ENCODE measurements around the gene PRRG3.

Gene PRRG3

GRCh38 chrX:151708821-151709220, 13.6 kb downstream of the PRRG3 start:
- DNase-seq (ENCODE audit: low read depth, low spot score): no peak

- DNase-seq (ENCODE audit: low read depth, low spot score): no peak
Observed at GRCh38 chrX:151710457-151710856, 15.2 kb downstream of the PRRG3 start.

GRCh38 chrX:151711154-151711553, 15.9 kb downstream of the PRRG3 start:
- DNase-seq (ENCODE audit: low read depth, low spot score): no peak

- DNase-seq (ENCODE audit: low read depth, low spot score): no peak
Observed at GRCh38 chrX:151711787-151712186, 16.5 kb downstream of the PRRG3 start.

GRCh38 chrX:151712253-151712652, 17.0 kb downstream of the PRRG3 start:
- no peak for DNase-seq (ENCODE audit: low read depth, low spot score)

DNA sequence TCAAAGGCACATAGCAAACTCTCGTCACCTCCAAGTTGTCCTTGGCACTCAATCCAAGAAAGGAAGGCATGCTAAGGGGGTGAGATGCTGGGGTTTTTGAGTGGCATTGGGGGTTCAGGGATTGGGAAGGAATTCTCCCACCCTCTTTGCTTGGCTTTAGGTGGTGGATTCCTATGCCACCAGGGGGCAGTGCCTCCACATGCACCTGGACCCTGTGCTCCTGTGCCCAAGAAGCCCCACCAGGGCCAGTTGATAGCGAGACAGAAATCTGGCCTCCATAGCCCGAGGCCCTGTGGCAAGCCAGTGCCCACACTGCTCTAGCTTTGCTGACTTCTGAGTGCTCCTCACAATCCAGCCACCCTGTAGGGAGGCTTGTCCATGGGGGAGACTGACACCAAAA, 18.6 kb downstream of the PRRG3 start:
- DNase-seq (ENCODE audit: low read depth, low spot score): peak; percentile 33

DNA sequence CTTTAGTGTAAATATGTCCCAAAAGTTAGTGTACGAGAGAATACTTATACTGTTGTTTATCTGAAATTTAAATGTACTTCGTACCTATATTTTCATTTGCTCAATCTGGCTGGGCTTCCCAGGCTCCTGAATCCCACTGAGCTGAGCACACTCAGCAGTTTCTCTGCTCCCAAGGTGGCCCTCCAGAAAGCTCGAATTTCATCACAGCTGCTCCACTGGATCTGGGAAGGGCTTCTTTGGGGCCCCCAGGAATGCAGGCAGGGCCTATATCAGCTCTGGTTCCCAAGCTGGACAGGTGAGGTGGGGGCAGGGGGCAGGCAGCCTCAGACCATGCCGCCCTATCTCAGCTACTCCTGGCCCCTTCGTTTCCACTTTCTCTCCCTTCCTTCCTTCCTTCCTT, 19.1 kb downstream of the PRRG3 start:
- DNase-seq (ENCODE audit: low read depth, low spot score): no peak

DNA sequence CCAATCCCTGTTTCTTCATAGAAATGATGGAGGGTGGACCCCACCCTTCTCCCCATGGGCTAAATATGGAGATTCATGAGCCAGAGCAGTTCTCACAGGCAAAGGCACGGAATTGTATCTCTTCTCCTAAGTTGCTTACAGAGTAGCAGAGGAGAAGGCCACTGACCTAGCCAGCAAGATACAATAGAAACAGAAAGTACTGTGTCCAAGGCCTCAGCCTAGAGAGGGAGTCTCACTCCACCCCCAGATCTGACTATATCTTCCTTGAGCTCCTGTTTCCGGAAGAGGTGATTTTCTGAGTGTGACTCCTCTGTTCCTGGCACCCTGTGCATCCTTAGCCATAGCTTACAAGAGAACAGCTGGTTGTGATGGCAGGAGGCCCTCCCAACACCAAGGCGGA, 20.5 kb downstream of the PRRG3 start, which contains the start of gene FATE1:
Gene FATE1 (plus strand): TSS at position 284 of the 400 bp plus-strand sequence. CDS start 85 bp downstream, at position 369.
- DNase-seq (ENCODE audit: low read depth, low spot score): no peak

- peak; percentile 46 for DNase-seq (ENCODE audit: low read depth, low spot score)
Observed at GRCh38 chrX:151722241-151722846, 27.1 kb downstream of the PRRG3 start.

GRCh38 chrX:151723156-151723760, 28.0 kb downstream of the PRRG3 start:
- DNase-seq (ENCODE audit: low read depth, low spot score): no peak

- DNase-seq (ENCODE audit: low read depth, low spot score): no peak
Observed at GRCh38 chrX:151724563-151725337, 29.5 kb downstream of the PRRG3 start.

DNA sequence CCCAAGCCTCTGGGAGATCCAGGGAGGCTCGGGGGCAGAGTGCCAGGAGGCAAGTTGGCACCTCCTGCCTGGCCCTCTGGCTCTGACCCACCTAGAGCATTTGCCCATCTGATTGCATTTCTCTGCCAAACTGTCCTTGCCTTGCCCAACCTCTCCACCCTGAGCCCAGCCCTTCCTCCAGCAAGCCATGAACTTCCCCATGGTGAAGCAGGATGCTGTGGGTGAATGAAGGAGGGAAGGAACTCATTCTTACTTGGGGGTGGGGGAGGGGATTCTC, 30.0 kb downstream of the PRRG3 start:
- DNase-seq (ENCODE audit: low read depth, low spot score): no peak

DNA sequence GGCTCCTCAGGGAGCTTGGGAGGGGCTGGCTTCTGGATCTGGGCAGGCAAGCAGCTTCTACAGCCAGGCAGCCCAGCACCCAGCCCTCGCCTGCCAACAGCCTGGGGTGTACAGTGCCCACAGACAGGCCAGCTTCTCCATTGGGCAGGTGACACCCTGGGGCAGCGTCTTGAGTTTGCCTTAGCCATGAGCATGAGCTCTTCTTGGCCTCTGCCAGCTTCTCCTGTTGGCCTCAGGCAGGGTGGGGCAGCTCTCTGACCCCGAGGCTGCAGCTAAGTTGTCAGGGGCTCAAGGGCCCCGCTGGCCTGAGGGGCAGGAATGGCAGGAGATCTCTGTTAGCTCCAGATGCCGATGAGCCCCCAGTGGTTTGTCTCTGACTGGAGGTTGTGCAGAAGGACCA, 31.5 kb downstream of the PRRG3 start:
- no peak for DNase-seq (ENCODE audit: low read depth, low spot score)

DNA sequence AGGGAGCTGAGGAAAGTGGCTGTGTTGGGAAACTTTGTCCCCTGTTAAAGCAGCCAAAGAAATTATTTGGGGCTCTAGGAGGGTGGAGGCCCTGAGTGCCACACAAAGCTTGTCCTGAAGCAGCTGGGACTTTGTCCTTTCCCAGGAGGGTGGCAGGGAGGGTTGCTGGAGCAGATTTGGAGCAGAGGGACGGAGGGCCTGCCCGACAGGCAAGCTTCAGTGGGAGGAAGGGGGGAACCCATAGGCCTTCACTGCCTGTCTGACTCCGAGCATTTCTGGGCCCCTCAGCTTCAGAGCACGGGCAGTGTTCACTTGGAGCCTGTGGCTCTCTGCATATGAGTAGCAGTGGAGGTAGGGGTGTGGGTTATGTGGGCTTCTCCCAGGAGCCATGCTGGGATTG, 32.1 kb downstream of the PRRG3 start:
- DNase-seq (ENCODE audit: low read depth, low spot score): no peak

- DNase-seq (ENCODE audit: low read depth, low spot score): no peak
Observed at GRCh38 chrX:151729056-151729725, 33.9 kb downstream of the PRRG3 start.

DNA sequence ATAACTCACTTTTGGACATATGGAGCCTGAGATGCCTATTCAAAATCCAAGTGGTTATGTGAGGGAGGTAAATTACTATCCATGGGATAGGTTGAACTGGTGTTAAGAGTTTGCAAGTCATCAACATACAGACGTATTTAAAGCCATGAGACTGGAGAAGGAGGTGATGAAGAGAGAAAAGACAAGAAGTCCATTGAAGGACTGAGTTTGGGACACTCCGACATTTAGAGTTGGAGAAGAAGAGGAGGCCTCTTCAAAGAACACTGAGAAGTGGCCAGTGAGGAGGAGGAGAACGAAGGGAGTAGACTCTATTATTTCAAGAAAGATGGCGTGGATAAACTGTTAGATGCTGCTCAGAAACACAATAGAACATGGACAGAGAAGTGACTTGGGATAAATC, 39.2 kb downstream of the PRRG3 start, which contains the start of gene CNGA2:
Gene CNGA2 (plus strand): TSS at position 301 of the 400 bp plus-strand sequence. CDS start 3,738 bp downstream, outside the sequence.
- DNase-seq (ENCODE audit: low read depth, low spot score): no peak

DNA sequence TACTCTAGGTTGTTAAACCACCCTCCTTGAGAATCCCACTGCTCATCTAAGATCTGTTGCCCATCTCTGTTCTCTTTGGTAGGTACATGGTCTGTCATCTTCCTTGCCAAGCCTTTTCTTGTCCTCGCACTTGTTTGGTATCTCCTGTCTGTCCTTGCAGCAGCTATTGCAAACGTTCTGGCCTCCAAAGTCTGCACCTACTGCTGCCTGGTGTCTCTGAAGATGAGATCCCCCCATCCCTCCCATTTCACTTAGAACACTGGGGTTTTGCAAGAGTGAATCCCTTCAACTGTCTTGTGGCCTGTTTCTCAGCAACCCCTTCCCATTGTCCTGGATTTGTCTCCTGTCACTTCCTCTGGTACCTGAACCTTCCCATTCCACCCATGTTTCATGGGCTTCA, 40.0 kb downstream of the PRRG3 start:
- DNase-seq (ENCODE audit: low read depth, low spot score): no peak

GRCh38 chrX:151736685-151737084, 41.4 kb downstream of the PRRG3 start:
- DNase-seq (ENCODE audit: low read depth, low spot score): no peak

GRCh38 chrX:151737494-151737893, 42.2 kb downstream of the PRRG3 start:
- no peak for DNase-seq (ENCODE audit: low read depth, low spot score)

DNA sequence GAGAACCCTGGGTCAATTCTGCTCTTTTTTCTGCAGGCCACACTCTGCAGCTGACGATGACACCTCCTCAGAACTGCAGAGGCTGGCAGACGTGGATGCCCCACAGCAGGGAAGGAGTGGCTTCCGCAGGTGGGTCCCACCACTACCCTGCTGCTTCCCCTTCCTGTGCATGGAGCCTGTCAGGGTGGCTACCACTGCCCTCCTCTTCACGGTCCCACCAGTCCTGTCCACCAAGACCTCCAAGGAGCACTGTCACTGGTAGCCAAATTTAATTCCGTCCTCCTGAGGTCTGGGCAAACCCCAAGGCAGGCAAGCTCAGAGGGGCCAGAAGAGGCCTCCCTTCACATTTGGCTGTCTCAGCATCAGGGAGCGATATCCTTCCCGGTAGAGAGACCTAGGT, 43.5 kb downstream of the PRRG3 start:
- DNase-seq (ENCODE audit: low read depth, low spot score): no peak

- DNase-seq (ENCODE audit: low read depth, low spot score): no peak
Observed at GRCh38 chrX:151741606-151742005, 46.3 kb downstream of the PRRG3 start.

- no peak for DNase-seq (ENCODE audit: low read depth, low spot score)
Observed at GRCh38 chrX:151742311-151742710, 47.1 kb downstream of the PRRG3 start.
